Measurements from ENCODE around the gene KCTD15.

KCTD15 gene, protein sequence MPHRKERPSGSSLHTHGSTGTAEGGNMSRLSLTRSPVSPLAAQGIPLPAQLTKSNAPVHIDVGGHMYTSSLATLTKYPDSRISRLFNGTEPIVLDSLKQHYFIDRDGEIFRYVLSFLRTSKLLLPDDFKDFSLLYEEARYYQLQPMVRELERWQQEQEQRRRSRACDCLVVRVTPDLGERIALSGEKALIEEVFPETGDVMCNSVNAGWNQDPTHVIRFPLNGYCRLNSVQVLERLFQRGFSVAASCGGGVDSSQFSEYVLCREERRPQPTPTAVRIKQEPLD

DNA sequence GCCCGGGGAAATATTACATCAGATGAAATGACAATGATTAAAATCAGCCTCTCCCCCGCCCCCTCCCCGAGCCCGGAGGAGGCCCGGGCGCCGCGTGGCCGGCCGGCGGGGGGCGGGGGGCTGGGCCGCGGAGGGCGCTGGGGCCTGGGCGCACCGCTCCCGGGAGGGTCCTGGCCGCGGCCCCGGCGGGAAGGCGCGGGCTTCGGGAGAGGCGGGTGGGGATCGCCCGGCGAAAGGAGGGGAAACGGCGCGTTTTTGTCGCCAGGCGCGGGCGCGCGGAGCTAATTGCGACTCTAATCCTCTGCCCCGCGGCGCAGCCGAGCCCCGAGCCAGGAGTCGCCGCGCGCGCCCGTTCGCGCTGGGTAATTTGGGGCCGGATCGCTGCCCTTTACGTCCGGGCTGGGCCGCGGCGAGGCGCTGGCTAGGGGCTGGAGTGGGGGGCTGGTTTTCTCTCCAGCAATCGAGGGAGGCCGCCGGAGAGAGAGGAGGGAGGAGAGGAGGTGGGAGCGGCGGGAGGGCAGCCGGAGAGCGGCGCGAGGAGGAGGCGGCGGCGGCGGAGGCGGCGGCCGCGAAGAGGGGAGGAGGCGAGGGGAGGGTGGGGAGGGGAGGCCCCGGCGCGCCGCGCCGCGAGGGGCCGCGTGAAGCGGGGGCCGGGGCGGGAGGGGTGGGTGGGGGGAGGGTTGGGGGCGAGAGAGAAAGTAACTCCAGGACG lies at the start of gene KCTD15:
KCTD15 (plus strand) TSS at position 707 of the 712 bp plus-strand sequence. CDS start 3,585 bp downstream, outside the sequence.
- peak; percentile 81 for DNase-seq (ENCODE audit: low spot score)

DNA sequence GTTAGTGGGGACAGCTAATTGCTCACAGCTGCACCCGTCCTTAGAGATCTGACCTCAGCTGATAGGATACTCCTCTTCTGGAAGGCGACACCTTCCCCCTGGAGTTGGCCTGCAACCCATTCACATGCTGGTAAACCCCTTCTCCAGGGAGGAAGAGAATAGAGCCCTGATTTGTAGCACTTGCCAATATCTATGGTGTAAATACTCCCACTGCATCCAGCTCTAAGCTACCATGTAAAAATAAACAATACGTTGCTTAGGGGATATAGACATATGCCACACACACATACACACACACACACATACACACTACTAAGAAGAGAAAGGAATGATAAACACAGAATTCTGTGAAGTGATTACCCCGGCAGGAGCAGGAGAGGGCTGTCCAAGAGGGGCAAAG lies 49.4 kb upstream of the KCTD15 start:
- no peak for DNase-seq (ENCODE audit: low spot score)

DNA sequence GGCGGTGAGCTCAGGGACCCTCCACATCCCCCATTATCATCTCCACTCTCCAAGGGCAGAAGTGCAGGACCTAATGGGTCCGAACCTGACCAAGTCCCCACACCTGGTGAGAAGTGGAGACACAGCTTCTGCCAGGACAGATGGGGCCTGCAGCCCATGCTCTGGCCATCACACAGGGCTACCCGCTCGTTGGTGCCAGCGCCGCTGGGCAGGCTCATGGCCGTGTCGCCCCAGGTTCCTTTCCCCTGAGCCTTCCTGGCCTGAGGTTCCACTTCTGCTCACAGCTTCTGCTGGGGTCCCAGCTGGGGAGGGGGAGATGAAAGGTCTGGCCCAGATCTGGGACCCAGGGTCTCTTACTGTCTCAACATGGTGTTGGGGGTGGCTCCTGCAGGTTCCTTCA lies 48.4 kb upstream of the KCTD15 start:
- no peak for DNase-seq (ENCODE audit: low spot score)

DNA sequence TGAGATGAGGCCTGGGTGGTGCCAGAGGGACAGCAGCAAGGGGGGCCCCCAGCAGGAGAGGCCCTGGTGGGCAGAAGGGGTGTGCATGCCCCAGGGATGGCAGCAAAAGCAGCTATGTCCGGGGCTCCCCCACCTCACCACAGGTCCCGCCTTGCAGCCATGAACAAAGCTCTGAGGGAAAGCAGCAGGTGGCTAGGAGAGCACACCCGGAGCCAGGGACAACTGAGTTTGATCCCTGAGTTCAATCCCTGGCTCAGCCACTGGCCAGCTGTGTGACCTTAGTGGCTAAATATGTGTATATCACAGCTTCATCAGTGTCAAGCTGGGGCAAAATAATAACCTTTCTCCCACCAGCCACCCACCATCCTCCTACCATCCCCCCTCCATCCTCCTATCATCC lies 47.7 kb upstream of the KCTD15 start:
- no peak for DNase-seq (ENCODE audit: low spot score)

DNA sequence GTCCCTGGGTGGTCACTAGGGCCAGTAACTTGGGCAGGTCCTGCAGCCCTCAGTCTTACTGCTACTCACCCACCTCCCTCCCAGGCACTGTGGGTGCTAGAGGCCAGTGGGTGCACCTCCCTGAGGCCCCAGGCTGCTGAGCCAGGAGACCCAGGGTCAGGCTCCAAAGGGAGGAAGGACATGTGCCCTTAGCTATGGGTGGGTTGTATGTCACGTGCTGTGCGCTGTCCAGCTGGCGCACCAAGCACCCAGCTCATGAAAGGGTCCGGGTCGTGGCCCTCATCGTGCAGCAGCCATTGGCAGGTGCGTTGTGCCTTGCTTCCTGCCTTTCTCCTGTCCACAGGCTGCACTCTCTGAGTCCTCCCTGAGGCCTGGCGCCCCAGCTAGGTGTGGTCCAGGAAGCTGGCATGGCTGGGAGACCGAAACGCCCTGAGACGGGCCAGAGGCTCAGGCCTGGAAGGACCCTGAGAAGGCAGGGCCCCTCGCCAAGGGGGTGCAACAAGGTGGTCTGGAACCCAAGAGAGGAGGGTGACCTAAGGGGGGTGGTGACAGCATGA lies 47.0 kb upstream of the KCTD15 start:
- DNase-seq (ENCODE audit: low spot score), result no peak

DNA sequence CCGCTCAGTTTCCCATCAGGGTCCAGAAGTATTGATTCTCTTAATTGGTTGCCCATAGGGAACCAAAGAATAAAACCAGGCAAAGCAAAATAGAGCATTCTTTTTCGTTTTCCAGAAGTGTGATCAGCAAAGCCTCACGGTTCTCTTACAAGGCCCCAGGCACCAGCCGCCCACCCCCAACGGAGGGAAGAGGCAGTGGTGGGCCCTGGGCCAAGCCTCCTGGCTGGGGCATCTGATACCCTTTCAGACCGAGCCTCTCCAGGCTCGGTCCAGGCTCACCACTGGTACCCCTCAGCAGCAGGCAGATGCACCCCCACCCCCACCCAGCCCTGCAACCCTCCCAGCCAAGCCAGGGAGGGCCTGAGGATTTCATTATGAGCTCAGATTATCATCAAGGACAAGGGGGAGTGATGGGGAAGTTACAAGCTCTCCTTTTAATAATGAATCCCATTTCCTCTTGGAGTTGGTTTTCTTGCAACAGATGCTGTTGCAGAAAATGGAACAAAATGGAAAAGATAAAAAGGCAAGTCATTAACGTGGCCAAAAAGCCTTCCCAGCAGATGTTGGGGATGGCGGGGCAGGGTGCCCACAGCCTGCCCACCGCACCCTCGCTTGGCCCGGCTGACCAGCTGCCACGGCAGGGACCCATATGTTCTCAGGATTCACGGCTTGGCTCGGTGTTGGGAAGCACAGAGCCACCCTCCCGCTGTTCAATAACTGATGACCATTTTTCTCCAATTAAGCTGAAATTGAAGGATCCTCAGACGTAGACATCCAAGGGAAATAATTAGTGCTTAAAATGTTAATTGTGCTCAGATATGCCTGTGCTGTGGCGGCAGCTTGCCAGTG lies 45.9 kb upstream of the KCTD15 start:
- DNase-seq (ENCODE audit: low spot score), result no peak

DNA sequence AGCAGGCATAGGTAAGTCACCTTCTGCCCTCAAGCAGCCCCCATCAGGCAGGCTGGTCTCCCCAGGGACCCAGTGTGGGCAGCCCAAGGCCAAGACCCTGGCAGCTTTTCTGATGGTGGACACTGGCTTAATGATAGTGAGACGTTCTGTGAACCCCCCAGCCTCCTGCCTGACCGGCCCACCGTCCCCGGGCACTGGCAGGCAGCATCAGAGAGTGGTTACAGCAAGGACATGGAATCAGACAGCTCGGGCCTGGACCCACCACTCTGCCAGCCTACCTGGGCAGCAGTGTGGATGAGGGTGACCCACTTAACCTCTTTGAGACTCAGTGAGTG lies 45.3 kb upstream of the KCTD15 start:
- no peak for DNase-seq (ENCODE audit: low spot score)

DNA sequence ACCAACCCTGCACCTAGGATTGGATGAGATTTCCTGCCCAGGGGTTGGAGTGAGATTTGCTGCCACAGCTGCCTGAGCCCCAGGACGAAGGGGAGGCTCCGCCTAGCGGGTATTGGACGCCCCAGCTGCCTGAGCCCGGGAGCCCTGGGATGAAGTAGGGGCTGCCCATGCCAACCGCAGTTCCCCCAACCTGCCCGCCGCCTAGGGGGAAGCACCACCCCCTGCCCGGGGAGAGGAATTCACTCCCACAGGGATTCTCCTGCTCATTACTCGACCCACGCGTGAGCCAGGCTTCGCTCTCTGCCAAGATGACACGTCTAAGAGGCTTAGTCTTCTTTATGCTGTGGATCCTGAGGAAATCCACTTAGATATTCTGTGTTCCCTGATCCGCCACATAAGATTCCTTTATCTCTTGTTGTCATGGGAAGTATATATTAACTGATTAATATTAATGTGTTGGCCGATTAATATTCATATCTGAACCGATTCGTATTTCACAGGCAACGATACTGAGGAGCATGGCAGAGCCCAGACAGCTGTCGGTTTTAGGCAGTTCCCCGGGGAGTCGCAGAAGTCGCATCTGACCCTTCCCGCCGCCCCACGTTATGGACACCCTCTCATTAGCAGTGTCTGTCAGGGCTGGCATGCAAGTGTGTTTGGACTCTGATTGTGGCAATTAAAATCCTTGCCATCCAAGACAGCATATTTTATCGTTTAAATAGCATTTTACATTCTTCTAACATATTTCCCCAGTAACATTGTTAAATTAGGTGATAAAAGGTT lies 44.5 kb upstream of the KCTD15 start:
- DNase-seq (ENCODE audit: low spot score), result peak; percentile 71

DNA sequence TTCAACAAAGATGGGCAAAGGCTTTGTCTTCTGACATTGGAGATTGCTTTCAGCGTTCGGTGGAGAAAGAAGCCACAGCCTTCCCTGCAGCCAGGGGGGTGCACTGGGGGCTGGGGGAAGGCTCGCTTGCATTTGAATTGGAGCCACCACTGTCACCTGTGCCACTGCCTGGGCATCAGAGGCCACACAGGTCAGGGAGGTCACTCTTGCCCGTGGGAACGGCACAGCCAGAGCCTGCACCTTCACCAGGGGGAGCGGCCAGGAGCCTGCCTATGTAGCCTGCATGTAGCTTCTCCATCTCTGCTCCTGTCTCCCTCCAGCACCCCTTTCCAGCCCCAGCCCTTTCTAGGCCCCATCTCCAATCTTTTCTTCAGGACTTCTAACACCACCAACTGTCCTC lies 43.7 kb upstream of the KCTD15 start:
- DNase-seq (ENCODE audit: low spot score), result no peak

DNA sequence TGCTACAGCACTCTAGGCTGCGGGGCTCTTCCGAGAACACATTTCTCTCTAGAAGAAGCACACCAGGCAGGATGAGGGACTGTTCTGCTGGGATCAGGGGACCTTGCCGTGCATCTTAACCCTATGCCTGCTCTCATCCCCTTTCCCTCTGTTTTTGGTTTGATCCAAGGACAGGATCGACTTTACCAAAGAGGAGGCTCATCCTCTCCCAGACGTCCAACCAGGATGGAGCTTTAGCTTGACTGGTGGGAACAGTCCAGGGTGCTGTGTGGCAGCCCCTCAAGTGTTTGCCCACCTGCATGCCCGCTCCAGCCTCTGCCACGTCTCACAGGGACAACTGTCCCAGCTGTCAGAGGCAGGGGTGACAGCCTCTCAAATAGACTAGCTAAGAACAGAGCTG lies 42.3 kb upstream of the KCTD15 start:
- no peak for DNase-seq (ENCODE audit: low spot score)

DNA sequence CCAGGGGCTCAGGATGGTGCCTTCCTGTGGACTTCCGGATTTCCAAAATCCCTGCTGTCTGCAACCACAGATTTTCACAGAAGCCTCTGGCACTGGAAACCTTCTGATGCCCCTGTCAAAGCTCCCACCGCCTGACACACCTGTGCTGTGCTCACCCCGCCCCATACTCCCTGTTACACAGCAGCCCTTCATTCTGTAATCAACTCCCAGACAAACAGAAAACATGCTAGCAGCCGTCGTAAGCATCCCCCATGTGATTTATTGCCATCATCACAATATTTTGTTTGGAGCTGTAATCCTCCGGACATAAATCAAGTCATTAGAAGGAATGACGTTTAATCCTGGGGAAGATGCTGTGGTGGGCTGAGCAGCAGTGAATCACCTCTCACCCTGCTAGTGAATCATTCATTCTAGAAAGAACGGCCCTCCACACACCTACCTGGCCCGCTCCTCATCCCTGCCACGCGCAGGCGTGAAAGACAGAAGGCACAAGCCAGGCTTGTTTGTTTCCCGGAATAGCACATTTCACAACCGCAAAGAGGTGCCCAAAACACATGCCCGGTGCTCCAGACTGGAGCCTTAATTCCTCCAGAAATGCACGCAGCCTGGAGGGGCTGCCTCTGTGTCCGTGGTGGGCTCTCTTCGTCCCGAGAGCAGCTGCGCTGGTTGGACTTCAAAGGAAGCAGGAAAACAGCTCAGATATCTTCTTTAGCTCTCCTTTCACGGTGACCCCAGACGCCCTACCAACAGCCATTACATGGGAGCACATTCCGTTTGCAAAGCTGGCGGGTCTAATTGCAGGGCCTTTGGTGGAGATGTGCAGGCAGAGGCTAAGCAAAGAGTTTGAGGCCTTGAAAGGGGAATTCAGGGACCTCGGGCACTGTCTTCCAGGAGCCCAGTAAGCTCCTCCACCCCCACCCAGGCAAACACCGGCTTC lies 41.3 kb upstream of the KCTD15 start:
- DNase-seq (ENCODE audit: low spot score), result no peak

DNA sequence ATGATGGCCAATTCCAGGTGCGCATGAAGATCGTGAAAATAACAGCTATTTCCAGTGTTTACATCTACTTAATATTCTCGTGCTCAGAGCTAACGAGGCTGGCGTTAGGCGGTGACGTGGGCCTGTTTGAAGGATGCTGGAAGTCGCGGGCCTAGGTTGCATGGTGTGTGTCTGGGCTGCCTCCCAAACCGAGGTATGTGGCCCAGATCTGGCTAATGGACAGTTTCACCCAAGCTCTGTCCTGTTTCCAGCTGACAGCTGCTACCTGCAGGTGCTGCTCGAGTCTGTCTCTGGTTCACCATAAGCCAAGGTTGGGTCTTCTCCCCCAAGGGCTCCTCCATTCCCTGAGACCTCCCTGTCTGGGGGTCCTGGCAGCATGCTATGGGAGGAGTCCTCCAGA lies 40.5 kb upstream of the KCTD15 start:
- no peak for DNase-seq (ENCODE audit: low spot score)

DNA sequence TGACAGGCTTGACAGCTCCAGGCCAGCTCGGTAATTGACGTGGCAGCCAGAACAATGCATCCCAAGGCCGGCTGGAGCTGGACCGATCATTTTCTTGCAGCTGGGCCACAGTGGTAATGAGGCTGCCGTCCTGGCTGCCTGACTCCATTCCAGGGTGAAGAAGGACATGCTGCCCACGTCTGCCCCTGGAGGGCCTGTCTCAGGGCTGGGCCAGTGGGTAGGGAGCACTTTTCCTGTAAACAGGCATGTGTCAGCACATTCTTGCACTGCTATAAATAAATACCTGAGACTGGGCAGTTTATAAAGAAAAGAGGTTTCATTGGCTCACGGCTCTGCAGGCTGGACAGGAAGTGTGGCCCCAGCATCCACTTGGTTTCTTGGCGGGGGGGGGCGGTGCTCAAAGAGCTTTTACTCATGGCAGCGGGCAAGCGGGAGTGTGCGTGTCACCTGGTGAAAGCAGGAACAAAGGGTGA lies 38.1 kb upstream of the KCTD15 start:
- DNase-seq (ENCODE audit: low spot score), result no peak

DNA sequence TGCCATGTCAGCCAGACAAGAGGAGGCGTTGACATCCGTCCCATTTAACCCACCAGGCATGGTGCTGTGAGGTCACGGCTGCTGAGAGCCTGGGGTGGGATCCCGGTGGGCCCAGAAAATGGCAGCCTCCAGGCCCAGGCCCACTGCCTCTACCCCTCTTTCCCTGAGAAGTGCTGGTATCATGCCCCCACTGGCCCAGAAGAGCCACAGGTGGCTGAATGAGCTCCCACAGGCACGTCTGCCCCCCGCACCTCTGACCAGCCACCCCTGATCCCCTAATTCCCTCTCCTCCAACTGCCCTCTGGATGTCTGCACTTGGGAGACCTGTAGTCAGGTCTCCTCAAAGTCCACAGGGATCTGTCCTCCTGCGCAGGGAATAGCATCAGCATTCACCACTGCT lies 37.3 kb upstream of the KCTD15 start:
- no peak for DNase-seq (ENCODE audit: low spot score)

DNA sequence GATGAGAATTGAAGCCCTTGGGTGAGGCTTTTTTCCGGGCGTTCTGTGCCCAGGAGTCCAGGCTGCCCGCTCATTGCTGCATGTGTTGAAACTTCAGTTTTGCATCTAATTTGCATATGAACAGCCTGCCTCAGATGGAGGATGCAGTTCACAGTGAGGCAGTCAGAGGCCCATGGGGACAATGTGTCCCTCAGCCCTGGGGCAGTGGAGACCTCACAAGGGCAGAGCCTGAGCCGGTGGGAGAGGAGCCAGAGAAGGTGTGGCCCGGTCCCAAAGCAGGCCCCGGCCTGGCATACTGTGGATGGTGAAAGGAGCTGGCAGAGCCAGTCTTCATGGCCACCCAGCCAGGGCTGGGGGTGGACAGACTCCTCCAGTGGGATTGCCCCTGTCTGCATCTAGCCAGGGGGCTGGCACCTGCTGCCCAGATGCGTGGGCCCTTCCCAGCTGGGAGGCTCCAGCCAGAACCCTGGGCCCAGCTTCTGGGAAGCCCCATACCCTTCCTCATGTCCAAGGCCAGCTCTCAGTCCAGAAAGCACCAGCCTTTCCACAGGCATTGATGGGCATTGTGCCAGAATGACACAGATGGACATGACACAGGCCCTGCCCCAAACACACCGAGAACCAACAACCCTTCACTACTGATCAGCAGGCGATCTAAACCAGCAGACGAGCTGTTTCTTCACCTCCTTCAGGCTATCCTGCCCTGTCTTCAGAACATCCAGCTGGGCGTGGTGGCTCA lies 32.9 kb upstream of the KCTD15 start:
- DNase-seq (ENCODE audit: low spot score), result no peak

DNA sequence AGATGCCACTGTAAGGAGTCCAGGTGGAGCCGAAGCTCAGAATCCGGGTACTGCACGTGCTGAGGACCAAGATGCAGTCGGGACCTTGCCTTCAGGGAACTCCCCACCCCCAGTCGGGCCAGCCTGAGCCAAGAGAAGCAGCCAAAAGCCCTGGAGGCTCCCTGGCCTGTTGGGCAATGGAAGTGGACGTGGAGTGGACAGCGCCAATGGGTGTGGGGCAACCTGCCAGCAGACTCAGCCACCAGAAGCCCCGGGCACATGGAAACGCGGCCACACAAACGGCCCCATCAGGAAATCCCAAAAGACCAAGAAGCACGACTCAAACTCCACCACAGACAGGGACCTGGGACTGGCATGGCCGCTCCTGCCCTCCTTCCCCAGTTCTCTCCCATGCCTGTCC lies 30.0 kb upstream of the KCTD15 start:
- no peak for DNase-seq (ENCODE audit: low spot score)

DNA sequence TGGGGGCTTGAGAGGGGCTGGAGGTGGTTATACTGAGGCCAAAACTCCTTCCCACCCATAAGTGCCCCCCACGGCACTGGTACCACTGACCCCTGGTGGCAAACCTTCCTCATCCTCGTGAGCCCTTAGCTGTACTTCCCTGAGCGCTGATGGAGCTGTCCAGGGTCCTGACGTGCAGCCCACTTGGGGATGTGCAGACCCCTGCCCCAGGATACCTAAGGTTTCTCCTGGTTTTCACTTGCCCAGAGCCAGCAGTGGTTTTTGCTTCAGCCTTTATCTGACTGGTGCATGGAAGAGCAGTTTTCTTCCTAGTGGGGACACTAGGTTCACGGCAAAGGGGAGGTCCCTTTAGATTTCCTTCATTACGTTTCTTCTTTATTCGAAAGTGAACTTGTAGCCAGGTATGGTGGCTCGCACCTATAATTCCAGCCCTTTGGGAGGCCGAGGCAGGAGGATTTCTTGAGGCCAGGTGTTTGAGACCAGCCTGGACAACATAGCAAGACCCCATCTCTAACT lies 28.7 kb upstream of the KCTD15 start:
- no peak for DNase-seq (ENCODE audit: low spot score)

DNA sequence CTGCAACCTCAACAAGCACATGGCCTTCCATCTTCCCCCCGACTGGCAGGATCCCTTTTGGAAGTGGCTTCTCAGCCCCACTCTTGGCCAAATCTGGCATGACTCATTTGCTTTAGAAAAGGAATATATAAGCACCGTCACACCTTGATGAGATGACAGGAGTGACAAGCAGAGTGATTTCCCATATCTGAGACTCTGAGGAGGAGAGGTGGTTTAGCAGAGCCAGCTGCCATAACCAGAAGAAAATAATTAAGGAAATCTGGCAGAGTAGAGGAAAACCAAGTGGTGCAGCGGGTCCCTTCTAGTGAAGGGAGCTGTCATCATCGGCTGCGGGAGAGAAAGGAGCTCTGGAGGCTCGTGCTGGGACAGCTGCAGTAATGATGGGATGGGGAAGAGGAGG lies 27.5 kb upstream of the KCTD15 start:
- DNase-seq (ENCODE audit: low spot score), result no peak

DNA sequence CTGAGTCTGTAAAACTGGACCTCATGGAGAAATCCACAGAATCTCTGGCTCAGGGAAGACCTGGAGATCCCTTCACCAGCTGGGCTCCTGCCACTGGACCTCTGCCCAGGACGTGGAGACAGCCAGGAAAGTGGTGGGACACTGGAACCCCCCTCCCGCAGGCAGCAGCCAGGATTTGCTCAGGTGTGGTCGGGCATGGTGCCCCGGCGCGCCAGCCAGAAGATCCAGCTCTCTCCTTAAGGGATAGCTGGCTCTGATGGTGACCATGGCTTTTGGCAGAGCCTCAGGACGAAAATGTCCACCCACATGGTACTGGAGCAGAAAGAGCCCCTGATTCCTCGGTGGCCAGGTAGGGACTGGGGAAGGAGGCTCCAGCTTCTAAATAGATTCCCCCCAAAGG lies 26.6 kb upstream of the KCTD15 start:
- no peak for DNase-seq (ENCODE audit: low spot score)

Measured in D341Med (cell line).